Measurements from ENCODE around the gene IL22RA2.

IL22RA2 gene, protein sequence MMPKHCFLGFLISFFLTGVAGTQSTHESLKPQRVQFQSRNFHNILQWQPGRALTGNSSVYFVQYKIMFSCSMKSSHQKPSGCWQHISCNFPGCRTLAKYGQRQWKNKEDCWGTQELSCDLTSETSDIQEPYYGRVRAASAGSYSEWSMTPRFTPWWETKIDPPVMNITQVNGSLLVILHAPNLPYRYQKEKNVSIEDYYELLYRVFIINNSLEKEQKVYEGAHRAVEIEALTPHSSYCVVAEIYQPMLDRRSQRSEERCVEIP

DNA sequence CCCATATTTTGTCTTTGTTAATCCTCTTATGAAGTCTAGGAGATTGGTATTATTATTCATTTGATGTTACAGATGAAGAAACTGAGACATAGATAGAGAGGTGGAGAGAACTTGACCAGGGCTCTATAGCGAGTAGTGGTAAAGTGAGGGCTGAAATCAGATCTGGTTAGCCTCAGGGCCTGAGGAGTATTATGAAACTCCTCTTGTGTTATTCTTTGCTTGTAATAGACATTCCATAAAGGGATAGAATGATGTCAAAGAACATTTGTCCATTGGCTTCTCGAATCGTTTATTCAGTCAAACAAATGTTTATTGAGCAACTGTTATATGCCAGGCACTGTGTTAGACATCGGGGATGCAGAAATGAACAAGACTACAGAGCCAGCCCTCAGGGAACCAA is at the start of gene IL22RA2:
IL22RA2 (minus strand) TSS at position 144 of the 400 bp plus-strand sequence. CDS start 11,895 bp downstream, outside the sequence.
- no peak within 1 kb of the TSS for H3K9ac ChIP-seq (ENCODE audit: insufficient read length)
- no peak for TF ChIP-seq POLR2AphosphoS5 (IDR thresholded peaks at IDR 0.05; ENCODE audit: borderline replicate concordance, low read depth, low read length)
- TF ChIP-seq FOXP2 (optimal IDR thresholded peaks at IDR 0.05; ENCODE audit: control extremely low read depth, extremely low read length, insufficient read depth): no peak
- no peak for TF ChIP-seq EZH2 (IDR thresholded peaks at IDR 0.05)
- no peaks in the 10 kb centered on the region for H3K36me3 ChIP-seq (ENCODE audit: insufficient read depth, low read length)
- no peak for DNase-seq (ENCODE audit: low read depth, low spot score)
- no peak within 1 kb of the TSS for H3K4me3 ChIP-seq
- H3K27ac ChIP-seq: no peak within 1 kb of the TSS
- no peaks in the 10 kb centered on the region for H3K9me3 ChIP-seq (ENCODE audit: low read depth, low read length)

DNA sequence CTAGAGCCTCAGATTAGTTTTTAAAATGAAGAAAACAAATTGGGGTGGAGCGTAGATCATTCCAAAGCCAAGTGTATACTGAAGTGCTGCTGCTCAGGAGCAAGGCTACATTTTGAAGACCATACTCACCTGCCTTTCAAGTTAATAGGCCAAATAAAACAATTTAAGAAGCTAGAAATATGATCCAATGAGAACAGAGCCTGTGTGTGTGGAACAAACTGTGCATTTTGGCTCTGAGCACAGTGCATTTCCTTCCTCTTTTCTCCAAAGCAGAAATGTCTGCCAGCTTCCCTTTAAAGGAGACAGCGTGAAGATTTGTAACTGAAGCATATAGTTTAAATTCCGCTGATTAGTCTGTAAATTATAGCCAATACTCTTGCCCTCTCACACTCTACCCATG is 48.9 kb upstream of the IL22RA2 start:
- no peak overlapping the region for H3K4me3 ChIP-seq
- H3K9ac ChIP-seq (ENCODE audit: insufficient read length): no peak overlapping the region
- no peaks in the 10 kb centered on the region for H3K36me3 ChIP-seq (ENCODE audit: insufficient read depth, low read length)
- DNase-seq (ENCODE audit: low read depth, low spot score): no peak
- no peak for TF ChIP-seq EZH2 (IDR thresholded peaks at IDR 0.05)
- TF ChIP-seq FOXP2 (optimal IDR thresholded peaks at IDR 0.05; ENCODE audit: control extremely low read depth, extremely low read length, insufficient read depth): no peak
- TF ChIP-seq POLR2AphosphoS5 (IDR thresholded peaks at IDR 0.05; ENCODE audit: borderline replicate concordance, low read depth, low read length): no peak
- H3K27ac ChIP-seq: no peak overlapping the region
- H3K9me3 ChIP-seq (ENCODE audit: low read depth, low read length): no peaks in the 10 kb centered on the region

DNA sequence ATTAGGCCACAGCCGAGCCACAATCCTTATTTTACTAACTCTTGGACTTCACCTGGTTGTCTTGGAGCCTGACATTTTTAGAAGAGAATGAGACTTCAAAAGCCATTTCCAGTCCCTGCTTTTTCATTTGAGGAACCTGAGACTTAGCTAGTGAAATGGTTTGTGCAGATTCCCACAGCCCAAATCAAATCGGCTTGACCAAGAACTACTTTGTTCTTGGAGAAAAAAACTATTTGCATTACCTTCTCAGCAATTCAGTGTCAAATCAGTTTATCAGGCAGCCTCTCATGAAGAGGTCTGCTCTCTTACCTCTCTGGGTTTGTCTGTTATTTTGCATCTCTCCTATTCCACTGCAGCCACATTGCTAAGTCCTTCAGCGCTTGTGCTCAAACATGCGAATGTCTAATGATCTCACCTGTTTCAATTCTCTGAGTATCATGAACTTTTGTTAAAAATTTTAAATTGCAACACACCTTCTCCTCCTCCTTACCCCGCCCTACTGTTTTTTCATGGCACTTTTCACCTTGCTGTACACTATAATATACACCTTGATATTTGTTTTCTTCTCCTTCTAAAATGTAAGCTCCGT is 46.3 kb upstream of the IL22RA2 start:
- H3K36me3 ChIP-seq (ENCODE audit: insufficient read depth, low read length): peaks cover 9% of the 10 kb centered on the region; the same call in 1 of the 2 replicates
- DNase-seq (ENCODE audit: low read depth, low spot score): no peak
- TF ChIP-seq EZH2 (IDR thresholded peaks at IDR 0.05) (no peak), POLR2AphosphoS5 (IDR thresholded peaks at IDR 0.05; ENCODE audit: borderline replicate concordance, low read depth, low read length) (no peak), FOXP2 (optimal IDR thresholded peaks at IDR 0.05; ENCODE audit: control extremely low read depth, extremely low read length, insufficient read depth) (no peak)
- H3K27ac ChIP-seq: no peak overlapping the region
- H3K9me3 ChIP-seq (ENCODE audit: low read depth, low read length): no peaks in the 10 kb centered on the region
- peak overlapping the region; percentile 87 for H3K4me3 ChIP-seq
- peak overlapping the region; percentile 93 for H3K9ac ChIP-seq (ENCODE audit: insufficient read length)

DNA sequence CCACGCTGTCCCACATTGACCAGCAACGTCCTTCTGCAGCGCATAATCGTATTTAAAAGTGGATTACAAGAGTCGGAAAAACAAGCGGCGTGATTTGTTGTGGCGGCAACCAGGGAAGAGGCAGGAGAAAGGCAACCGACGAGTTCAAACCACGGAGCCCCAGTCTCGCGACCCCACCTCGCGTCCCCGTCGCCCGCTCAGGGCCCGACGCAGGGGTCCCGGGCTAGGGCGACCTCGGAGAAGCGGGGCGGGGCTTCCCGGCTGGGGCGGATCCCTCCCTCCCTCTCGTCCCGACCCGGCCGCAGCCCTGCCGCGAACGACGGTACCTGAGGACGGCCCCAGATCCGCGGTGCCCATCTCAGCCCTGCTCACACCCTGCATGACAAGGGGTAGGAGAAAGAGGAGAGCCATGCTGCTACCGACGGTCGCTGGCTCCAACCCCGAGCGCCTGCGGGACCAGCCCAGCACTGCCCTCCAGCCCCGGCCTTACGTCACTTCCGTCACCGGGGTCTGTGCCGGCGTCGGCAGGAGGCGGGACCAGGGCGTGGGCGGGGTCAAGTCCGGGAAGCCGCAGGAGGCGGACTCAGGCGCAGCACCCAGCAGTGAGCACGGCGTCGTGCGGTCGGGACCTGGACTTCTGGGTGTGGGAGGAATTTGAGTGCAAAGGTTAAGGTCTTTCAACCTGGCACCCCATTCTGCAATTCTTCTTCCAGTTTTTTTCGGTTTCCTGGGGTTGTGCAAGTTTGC is 45.6 kb upstream of the IL22RA2 start, which contains the start of gene IFNGR1:
IFNGR1 (minus strand) TSS at position 469 of the 747 bp plus-strand sequence; CDS start at position 411, 58 bp downstream.
- DNase-seq (ENCODE audit: low read depth, low spot score): no peak
- H3K4me3 ChIP-seq: peak within 1 kb of the TSS; percentile 87
- peak within 1 kb of the TSS; percentile 65; the same call in 1 of the 2 replicates for H3K27ac ChIP-seq

DNA sequence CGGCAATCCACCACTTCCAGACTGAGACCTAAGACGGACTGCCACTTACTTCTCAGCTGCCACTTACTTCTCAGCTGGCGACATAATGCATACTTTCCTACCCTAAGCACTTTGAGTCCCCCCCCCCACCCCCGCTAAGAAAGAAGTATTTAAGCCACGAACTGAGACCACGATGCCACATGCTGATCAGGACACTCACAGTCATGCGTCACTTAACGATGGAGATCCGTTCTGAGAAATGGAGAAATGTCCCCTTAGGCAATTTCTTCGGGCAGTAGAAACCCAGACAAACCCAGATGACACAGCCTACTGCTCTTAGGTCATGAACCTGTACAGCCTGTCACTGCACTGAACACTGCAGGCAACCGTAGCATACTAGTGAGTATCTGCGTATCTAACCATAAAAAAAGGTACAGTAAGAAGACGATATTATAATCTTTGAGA is 45.1 kb upstream of the IL22RA2 start:
- no peak for TF ChIP-seq POLR2AphosphoS5 (IDR thresholded peaks at IDR 0.05; ENCODE audit: borderline replicate concordance, low read depth, low read length)
- TF ChIP-seq FOXP2 (optimal IDR thresholded peaks at IDR 0.05; ENCODE audit: control extremely low read depth, extremely low read length, insufficient read depth): no peak
- no peak for TF ChIP-seq EZH2 (IDR thresholded peaks at IDR 0.05)
- H3K36me3 ChIP-seq (ENCODE audit: insufficient read depth, low read length): peaks cover 16% of the 10 kb centered on the region
- no peaks in the 10 kb centered on the region; the same call in 1 of the 2 replicates for H3K9me3 ChIP-seq (ENCODE audit: low read depth, low read length)
- peak overlapping the region; percentile 87 for H3K4me3 ChIP-seq
- H3K27ac ChIP-seq: no peak overlapping the region
- peak overlapping the region; percentile 93 for H3K9ac ChIP-seq (ENCODE audit: insufficient read length)
- DNase-seq (ENCODE audit: low read depth, low spot score): no peak

More for the DNA sequence above, 45.6 kb upstream of the IL22RA2 start, which contains the start of gene IFNGR1:
- Histone ChIP-seq H3K9ac (ENCODE audit: insufficient read length) (peak within 1 kb of the TSS; percentile 93), H3K9me3 (ENCODE audit: low read depth, low read length) (no peaks in the 10 kb centered on the region; the same call in 1 of the 2 replicates), H3K36me3 (ENCODE audit: insufficient read depth, low read length) (peaks cover 10% of the 10 kb centered on the region)
- TF ChIP-seq POLR2AphosphoS5 (IDR thresholded peaks at IDR 0.05; ENCODE audit: borderline replicate concordance, low read depth, low read length) (peak; percentile 95), FOXP2 (optimal IDR thresholded peaks at IDR 0.05; ENCODE audit: control extremely low read depth, extremely low read length, insufficient read depth) (no peak), EZH2 (IDR thresholded peaks at IDR 0.05) (no peak)

DNA sequence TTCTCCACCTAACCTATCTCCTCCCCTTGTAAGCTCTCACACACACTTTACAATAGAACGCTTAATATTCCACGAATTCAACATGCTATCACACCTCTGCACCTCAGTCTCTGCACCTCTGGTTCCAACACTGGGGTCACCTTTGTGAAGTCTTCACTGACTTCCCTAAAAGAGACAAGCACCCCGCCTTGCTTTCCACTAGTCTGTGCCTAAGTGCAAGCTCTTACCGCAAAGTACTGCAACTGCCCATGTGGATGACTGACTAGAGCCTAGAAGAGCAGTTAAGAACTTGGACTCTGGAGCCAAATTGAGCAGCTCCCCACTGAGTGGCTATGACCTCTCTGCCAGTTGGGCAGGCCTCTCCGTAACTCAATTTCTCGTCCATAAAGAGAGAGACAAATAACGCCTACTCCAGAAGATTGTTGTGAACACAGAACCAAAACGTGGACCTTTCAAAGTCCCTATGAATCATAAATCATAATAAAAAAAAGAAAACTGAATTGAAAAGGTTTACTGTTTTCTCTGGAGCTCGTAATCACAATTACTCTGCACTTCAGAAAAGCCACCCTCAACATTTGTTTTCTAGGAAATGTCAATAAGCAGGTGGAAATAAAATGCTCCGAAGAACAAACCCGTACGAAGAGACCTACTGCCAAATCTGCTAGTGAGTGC is 44.5 kb upstream of the IL22RA2 start:
- Histone ChIP-seq H3K4me3 (peak overlapping the region; percentile 87), H3K27ac (no peak overlapping the region), H3K9ac (ENCODE audit: insufficient read length) (peak overlapping the region; percentile 93), H3K9me3 (ENCODE audit: low read depth, low read length) (no peaks in the 10 kb centered on the region; the same call in 1 of the 2 replicates), H3K36me3 (ENCODE audit: insufficient read depth, low read length) (peaks cover 17% of the 10 kb centered on the region)
- no peak for TF ChIP-seq EZH2 (IDR thresholded peaks at IDR 0.05)
- no peak for TF ChIP-seq POLR2AphosphoS5 (IDR thresholded peaks at IDR 0.05; ENCODE audit: borderline replicate concordance, low read depth, low read length)
- DNase-seq (ENCODE audit: low read depth, low spot score): no peak

DNA sequence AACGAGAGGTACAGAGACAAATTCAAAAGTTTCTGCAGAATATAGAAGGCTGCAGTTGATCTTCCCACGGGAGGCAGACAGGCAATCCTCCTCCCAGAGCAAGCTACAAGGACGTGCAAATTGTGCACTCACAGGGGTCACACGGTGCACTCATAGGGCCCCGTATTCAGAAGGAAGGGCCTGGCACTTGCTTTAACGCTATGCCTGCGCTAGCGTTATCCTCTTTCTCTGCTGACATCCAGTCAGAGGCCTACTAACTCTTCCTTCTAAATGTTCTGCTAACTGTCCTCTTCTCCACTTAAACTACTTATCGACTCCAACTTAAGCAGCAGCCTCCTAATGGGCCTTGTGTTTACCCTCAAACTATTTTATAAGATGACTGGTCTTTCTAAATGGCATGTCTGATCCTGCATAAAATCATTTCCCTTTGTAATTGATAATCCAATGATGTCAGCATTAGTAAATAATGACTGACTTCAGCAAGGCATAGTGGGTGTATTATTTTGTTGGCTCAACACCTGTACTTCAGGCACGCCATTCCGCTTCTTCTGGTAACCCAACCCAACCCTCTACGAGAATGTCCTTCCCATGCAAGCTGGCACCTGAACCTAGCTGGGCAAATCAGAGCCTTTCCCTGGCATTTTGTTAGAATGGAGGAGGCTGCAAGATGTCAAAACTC is 43.6 kb upstream of the IL22RA2 start:
- peak overlapping the region; percentile 35 for H3K9ac ChIP-seq (ENCODE audit: insufficient read length)
- no peak for DNase-seq (ENCODE audit: low read depth, low spot score)
- H3K4me3 ChIP-seq: peak overlapping the region; percentile 87; the same call in 1 of the 2 replicates
- peaks cover 25% of the 10 kb centered on the region for H3K36me3 ChIP-seq (ENCODE audit: insufficient read depth, low read length)
- H3K9me3 ChIP-seq (ENCODE audit: low read depth, low read length): no peaks in the 10 kb centered on the region; the same call in 1 of the 2 replicates
- TF ChIP-seq POLR2AphosphoS5 (IDR thresholded peaks at IDR 0.05; ENCODE audit: borderline replicate concordance, low read depth, low read length): no peak
- TF ChIP-seq FOXP2 (optimal IDR thresholded peaks at IDR 0.05; ENCODE audit: control extremely low read depth, extremely low read length, insufficient read depth): no peak
- no peak for TF ChIP-seq EZH2 (IDR thresholded peaks at IDR 0.05)
- H3K27ac ChIP-seq: no peak overlapping the region

Measured in SK-N-MC (cell line).